LNCaP clone FGC (cell line): ENCODE data around the gene ASNS.
A peak's percentile ranks its signal among the peaks of the same experiment; 100 is the strongest.

Experiments
- DNase-seq: peaks from one replicate; pipeline ENCODE4 v3.0.0-alpha.2; 2011; ENCODE audit warnings: low read depth
- H3K4me3 ChIP-seq: 2 replicates; pipeline ENCODE4 v1.5.1; 2011; ENCODE audit warnings: mild to moderate bottlenecking, low read depth, low read length, control low read depth
- TF ChIP-seq, protein P1 (sequence below): IDR thresholded peaks from 2 replicates; pipeline ENCODE4 v1.5.1; 2012; ENCODE audit warnings: mild to moderate bottlenecking; ENCODE audit not compliant: control insufficient read depth, insufficient read depth; ENCODE audit errors: extremely low read depth

Gene ASNS

DNA sequence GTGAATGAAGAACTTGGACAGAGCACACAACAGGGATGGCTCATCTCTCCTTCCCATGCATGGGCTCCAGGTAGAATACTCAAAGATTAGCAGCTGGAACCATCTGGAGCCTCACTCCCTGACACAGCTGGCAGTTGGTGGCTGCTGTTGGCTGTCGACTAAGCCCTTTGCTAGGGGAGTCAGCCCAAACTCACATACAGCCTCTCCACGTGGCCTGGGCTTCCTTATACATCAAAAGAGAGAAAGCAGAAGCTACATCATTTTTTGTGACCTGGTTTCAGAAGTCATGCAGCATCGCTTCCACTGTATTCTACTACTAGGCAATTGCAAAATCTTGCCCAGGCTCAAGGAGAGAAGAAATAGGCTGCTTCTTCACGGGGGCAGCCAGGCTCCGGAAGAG, 24.4 kb downstream of the ASNS start:
- DNase-seq, result no peak
- H3K4me3 ChIP-seq, result no peak overlapping the region
- TF ChIP-seq, protein P1, sequence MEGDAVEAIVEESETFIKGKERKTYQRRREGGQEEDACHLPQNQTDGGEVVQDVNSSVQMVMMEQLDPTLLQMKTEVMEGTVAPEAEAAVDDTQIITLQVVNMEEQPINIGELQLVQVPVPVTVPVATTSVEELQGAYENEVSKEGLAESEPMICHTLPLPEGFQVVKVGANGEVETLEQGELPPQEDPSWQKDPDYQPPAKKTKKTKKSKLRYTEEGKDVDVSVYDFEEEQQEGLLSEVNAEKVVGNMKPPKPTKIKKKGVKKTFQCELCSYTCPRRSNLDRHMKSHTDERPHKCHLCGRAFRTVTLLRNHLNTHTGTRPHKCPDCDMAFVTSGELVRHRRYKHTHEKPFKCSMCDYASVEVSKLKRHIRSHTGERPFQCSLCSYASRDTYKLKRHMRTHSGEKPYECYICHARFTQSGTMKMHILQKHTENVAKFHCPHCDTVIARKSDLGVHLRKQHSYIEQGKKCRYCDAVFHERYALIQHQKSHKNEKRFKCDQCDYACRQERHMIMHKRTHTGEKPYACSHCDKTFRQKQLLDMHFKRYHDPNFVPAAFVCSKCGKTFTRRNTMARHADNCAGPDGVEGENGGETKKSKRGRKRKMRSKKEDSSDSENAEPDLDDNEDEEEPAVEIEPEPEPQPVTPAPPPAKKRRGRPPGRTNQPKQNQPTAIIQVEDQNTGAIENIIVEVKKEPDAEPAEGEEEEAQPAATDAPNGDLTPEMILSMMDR, result no peak

GRCh38 chr7:97846945-97847344, 25.3 kb downstream of the ASNS start:
- TF ChIP-seq, protein P1, result no peak
- DNase-seq, result no peak
- no peak overlapping the region for H3K4me3 ChIP-seq

GRCh38 chr7:97845622-97846203, 26.5 kb downstream of the ASNS start:
- DNase-seq, result no peak
- H3K4me3 ChIP-seq, result no peak overlapping the region
- TF ChIP-seq, protein P1, result peak; percentile 44

DNA sequence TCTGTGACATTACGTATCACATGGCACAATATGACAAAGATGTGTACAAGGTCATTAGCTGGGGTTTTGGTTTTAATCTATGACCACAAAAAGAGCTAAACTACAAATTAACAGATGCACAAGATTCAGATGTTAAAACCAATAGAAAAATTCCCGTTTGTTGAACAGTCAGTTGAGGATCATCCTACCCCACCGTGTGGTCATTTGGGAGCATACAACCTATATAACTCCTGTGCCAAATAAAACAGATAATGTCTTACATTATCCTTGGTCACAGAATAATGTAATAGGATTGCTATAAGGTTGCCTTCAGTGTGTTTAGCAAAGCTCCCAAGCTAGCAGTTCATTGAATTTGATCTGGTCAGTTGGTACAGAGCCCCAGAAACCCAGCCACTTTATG, 28.2 kb downstream of the ASNS start:
- no peak for DNase-seq
- no peak overlapping the region for H3K4me3 ChIP-seq
- TF ChIP-seq, protein P1, result peak; percentile 48

DNA sequence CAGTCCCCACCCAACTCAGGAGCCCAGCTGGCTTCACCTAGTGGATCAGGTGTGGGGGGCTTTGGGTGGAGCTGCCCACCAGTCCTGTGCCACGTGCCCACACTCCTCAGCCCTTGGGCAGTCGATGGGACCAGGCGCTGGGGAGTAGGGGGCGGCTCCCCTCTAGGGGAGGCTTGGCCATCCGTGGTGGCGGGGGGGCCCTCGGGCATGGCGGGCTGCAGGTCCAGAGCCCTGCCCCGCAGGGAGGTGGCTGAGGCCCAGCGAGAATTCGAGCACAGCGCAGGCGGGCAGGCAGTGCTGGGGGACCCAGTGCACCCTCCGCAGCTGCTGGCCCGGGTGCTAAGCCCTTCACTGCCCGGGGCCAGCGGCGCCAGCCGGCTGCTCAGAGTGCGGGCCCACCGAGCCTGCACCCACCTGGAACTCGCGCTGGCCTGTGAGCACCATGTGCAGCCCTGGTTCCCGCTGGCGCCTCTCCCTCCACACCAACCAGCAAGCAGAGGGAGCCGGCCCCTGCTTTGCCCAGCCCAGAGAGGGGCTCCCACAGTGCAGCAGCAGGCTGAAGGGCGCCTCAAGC, 29.3 kb downstream of the ASNS start:
- DNase-seq, result no peak
- no peak overlapping the region for H3K4me3 ChIP-seq
- TF ChIP-seq, protein P1, result no peak

- DNase-seq, result no peak
- H3K4me3 ChIP-seq, result no peak overlapping the region
- TF ChIP-seq, protein P1, result no peak
Observed at GRCh38 chr7:97842006-97842405, 30.2 kb downstream of the ASNS start.
